CD4-positive, alpha-beta T cell treated with Interleukin-12 subunit alpha and Interleukin-12 subunit beta, for 1 hour (primary cell): ENCODE data around the gene OSBPL8.

Experiments
- DNase-seq: peaks from one replicate; pipeline ENCODE4 v3.0.0-alpha.2; 2020

Gene OSBPL8

GRCh38 chr12:76559400-76560085, at the start of gene OSBPL8:
OSBPL8 (minus strand) TSS chr12:76559771; CDS start chr12:76487551, 72,220 bp downstream.
- DNase-seq: peak; percentile 95

GRCh38 chr12:76608070-76608469, 48.5 kb upstream of the OSBPL8 start:
- DNase-seq: no peak

DNA sequence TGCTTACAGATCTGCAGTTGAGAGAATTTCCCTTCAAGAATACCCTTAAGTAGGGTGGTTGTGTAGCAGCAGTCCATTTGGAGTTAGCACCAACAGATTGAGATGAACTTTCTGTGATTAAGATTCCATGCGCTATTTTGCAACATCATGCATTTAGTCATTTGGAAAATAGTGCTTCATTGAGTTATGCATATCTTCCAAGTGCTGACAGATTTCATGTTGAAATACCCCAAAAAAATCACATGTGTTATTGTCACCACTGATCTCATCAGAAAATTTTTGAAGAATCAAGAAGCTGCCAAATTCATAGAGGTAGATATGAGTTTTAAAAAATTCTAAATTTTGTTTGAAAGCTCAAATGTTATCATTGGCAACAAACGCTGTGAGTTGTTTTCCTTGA, 35.5 kb upstream of the OSBPL8 start:
- no peak for DNase-seq

GRCh38 chr12:76591476-76591875, 31.9 kb upstream of the OSBPL8 start:
- no peak for DNase-seq

GRCh38 chr12:76590131-76590530, 30.6 kb upstream of the OSBPL8 start:
- DNase-seq: no peak

GRCh38 chr12:76588881-76589565, 29.5 kb upstream of the OSBPL8 start:
- peak; percentile 8 for DNase-seq

DNA sequence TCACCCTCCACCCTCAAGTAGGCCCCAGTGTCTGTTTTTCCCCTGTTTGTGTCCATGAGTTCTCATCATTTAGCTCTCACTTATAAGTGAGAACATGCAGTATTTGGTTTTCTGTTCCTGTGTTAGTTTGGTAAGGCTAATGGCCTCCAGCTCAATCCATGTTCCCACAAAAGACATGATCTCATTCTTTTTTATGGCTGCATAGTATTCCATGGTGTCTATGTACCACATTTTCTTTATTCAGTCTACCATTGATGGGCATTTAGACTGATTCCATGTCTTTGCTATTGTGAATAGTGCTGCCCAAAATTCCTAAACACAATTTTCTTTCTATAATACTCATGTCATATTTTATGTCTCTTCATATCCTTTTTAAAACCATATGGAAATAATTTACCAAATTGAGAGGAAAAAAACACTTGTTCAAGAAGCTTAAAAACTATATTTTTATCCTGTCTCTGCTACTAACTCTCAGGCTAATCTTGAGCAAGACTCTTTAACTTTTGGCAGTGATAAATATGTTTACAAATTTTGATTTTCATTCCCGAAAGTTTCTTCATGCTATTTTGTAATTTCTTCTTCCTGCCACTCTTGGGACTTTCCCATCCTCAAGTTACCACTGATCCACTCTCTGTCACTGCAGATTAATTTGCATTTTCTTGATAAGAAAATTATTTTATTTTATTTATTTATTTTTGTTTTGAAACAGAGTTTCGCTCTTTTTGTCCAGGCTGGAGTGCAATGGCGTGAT, 28.0 kb upstream of the OSBPL8 start:
- DNase-seq: no peak

- peak; percentile 66 for DNase-seq
These were observed 27.3 kb upstream of the OSBPL8 start for GRCh38 chr12:76586764-76587395.

GRCh38 chr12:76583301-76583700, 23.7 kb upstream of the OSBPL8 start:
- no peak for DNase-seq

DNA sequence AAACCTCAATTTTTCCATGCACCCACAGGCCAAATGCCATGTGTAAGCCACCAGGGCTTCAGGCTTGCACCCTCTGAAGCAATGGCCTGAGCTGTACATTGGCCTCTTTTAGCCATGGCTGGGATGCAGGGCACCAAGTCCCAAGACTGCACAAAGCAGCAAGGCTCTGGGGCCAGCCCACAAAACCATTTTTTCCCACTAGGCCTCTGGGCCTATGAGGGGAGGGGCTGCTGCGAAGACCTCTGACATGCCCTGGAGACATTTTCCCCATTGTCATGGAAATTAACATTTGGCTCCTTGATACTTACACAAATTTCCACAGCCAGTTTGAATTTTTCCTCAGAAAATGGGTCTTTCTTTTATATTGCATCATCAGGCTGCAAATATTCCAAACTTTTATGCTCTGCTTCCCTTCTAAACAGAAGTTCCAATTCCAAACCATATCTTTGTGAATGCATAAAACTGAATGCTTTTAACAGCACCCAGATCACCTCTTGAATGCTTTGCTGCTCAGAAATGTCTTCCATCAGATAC, 14.3 kb upstream of the OSBPL8 start:
- no peak for DNase-seq

GRCh38 chr12:76571256-76571655, 11.7 kb upstream of the OSBPL8 start:
- DNase-seq: no peak

GRCh38 chr12:76569685-76570604, 10.4 kb upstream of the OSBPL8 start:
- DNase-seq: peak; percentile 20

DNA sequence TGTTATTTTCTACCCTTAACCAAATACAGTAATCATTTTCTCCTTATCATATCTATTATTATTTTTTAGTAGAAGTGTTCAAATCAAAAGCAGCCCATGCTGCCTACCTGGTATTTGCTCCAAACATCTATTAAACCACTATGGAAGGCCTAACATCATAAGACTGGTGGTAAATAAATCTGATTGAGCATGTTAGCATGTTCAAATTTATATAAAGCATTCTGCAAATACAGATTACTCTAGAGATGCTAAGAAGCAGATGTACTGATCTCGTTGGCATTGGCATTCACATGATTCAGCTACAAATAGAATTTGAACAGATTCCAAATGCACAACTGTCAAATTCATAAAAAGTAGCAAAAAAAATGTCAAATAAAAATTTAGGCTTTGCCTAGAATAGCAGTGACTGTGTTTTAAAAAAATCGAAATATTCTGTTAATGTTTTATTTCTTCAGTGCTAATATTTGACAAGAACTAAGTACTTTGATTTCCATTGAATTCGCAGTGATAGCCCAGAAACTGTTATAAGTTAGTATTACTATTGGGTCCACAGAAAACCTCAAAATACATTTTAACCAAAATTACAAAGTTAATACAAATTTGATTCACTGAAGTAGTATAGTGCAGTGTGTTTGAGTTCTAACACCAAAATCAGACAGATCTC, 9.4 kb upstream of the OSBPL8 start:
- no peak for DNase-seq

- no peak for DNase-seq
These were observed 8.6 kb upstream of the OSBPL8 start for GRCh38 chr12:76568130-76568529.

DNA sequence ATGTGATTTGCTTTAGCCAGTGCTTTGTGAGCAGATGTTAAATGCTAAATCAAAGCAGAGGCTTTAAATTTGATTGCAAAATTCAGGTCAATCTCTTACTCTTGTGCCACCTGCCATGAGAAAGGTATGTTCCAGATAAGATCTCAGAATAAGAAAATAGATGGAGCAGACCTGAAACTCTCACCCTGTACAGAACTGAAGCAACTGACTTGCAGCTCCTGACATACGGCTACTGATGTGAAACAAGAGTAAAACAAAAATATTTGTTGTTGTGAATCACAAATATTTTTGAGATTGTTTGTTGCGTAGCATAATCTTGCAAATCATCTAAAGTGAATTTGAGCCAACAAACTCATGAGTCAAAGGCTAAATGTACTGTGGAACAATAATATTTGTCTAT, 3.5 kb upstream of the OSBPL8 start:
- DNase-seq: no peak

DNA sequence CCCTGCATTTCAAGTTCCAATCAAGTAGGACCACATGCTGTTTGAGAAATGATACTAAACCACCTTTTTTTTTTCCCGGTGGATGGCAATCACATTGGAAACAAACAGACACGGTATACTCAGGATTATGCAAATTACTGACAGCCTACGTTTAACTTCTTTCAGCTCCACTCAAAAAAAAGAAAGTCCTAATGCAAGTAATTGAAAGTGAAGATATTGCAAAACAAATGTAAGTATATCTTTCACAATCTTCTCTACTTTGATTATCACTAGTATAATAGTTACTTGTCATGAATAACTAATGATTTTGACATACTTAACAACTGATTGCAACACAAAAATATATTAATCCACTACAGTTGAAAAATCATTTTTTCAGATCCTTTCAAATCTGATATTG, 2.6 kb upstream of the OSBPL8 start:
- no peak for DNase-seq

GRCh38 chr12:76560086-76560491, 518 bp upstream of the OSBPL8 start:
- DNase-seq: no peak

GRCh38 chr12:76558684-76559399, 729 bp downstream of the OSBPL8 start:
- DNase-seq: peak; percentile 83

- peak; percentile 46 for DNase-seq
These were observed 3.2 kb downstream of the OSBPL8 start for GRCh38 chr12:76556368-76556767.

DNA sequence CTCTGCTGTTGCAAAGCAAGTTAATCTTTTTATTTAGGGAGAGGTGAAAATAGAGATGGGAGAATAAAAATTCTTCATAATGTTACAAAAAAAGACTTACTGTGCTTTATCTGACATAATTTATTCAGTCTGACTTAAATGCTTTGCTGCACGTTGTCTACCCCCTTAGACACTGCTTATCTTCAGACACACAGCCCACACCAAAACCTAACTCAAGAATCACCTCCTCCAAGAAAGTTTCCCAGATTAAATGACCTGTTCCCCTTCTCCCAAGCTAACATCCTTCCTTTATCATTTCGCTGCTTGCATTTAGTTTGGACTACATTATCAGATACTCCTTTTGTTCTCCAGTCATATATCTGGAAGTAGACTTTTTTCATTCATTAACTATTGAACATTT, 3.8 kb downstream of the OSBPL8 start:
- no peak for DNase-seq
